Measurements from ENCODE around the gene TESK2.

TESK2 gene

GRCh38 chr1:45383191-45383590 lies 107.8 kb downstream of the TESK2 start:
- TF ChIP-seq CTCF (conservative IDR thresholded peaks at IDR 0.05; ENCODE audit: control insufficient read depth, insufficient read depth, low read depth, low read length), result no peak
- DNase-seq (ENCODE audit: low read depth), result no peak

GRCh38 chr1:45381243-45381642 lies 109.7 kb downstream of the TESK2 start:
- no peak for TF ChIP-seq CTCF (conservative IDR thresholded peaks at IDR 0.05; ENCODE audit: control insufficient read depth, insufficient read depth, low read depth, low read length)
- no peak for DNase-seq (ENCODE audit: low read depth)
- H3K4me3 ChIP-seq (ENCODE audit: control insufficient read depth, low read depth, low read length), result no peak overlapping the region

More at GRCh38 chr1:45383191-45383590, 107.8 kb downstream of the TESK2 start:
- H3K4me3 ChIP-seq (ENCODE audit: control insufficient read depth, low read depth, low read length), result no peak overlapping the region

- no peak for DNase-seq (ENCODE audit: low read depth)
- no peak for TF ChIP-seq CTCF (conservative IDR thresholded peaks at IDR 0.05; ENCODE audit: control insufficient read depth, insufficient read depth, low read depth, low read length)
- no peak overlapping the region for H3K4me3 ChIP-seq (ENCODE audit: control insufficient read depth, low read depth, low read length)
Observed at GRCh38 chr1:45380730-45381129, 110.2 kb downstream of the TESK2 start.

DNA sequence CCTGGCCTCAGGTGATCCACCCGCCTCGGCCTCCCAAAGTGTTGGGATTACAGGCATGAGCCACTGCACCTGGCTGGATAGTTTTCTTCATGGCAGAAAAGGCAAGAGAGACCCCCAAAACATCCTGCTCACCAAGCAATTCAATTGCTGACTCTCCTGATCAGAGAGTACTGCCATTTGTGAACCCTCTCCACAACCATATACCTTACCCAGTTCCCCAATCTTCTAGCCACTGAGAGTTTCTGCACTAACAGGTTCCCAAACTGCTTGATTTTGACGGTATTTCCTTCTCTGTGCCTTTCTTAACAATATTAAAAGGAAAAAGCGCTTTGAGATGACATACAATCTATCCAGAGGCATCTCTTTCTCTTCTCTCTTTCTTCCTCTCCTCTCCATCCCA lies 110.8 kb downstream of the TESK2 start:
- TF ChIP-seq CTCF (conservative IDR thresholded peaks at IDR 0.05; ENCODE audit: control insufficient read depth, insufficient read depth, low read depth, low read length), result no peak
- DNase-seq (ENCODE audit: low read depth), result no peak
- H3K4me3 ChIP-seq (ENCODE audit: control insufficient read depth, low read depth, low read length), result no peak overlapping the region

DNA sequence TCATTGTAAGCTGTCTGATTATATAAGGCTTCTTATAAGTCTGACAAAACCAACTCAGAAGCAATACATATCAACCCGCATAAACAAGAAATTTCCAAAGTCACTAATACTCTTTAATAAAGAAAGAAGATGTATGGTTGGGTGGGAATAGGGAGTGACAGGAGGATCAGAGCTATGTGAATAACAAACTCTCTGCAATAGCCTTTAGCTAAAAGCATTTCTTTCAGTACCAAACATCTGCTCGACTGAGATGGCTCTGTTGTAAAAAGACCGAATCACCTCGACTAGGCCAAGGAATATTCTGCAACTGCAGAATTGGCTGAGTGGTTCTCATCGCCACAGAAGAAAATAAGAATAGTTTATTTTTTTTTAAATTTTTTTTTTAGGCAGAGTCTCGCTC lies 111.4 kb downstream of the TESK2 start:
- no peak for DNase-seq (ENCODE audit: low read depth)
- no peak overlapping the region for H3K4me3 ChIP-seq (ENCODE audit: control insufficient read depth, low read depth, low read length)
- no peak for TF ChIP-seq CTCF (conservative IDR thresholded peaks at IDR 0.05; ENCODE audit: control insufficient read depth, insufficient read depth, low read depth, low read length)

- no peak for TF ChIP-seq CTCF (conservative IDR thresholded peaks at IDR 0.05; ENCODE audit: control insufficient read depth, insufficient read depth, low read depth, low read length)
- H3K4me3 ChIP-seq (ENCODE audit: control insufficient read depth, low read depth, low read length), result no peak overlapping the region
- DNase-seq (ENCODE audit: low read depth), result no peak
Observed at GRCh38 chr1:45378184-45378583, 112.8 kb downstream of the TESK2 start.
